ENCODE results near the gene SUCLG2. TPM values are rescaled to one million over a fixed set of nuclear protein-coding genes. Genes with fewer than 3 reads are reported as not detected.

Gene SUCLG2
- total RNA-seq, 1 donor from 2014 or later, result 36.3 TPM

GRCh38 chr3:67402873-67403272 is 251.5 kb downstream of the SUCLG2 start:
- peaks cover 43% of the 10 kb centered on the region for H3K36me3 Mint-ChIP-seq (ENCODE audit: low read depth)

GRCh38 chr3:67401921-67402320 is 252.5 kb downstream of the SUCLG2 start:
- no peak overlapping the region for H3K27ac Mint-ChIP-seq
- H3K9me3 Mint-ChIP-seq, result no peaks in the 10 kb centered on the region
- H3K36me3 Mint-ChIP-seq (ENCODE audit: low read depth), result peaks cover 48% of the 10 kb centered on the region
- DNase-seq (ENCODE audit: low spot score), result no peak
- no peaks in the 10 kb centered on the region for H3K4me1 Mint-ChIP-seq (ENCODE audit: low read depth)
- no peak overlapping the region for H3K4me3 Mint-ChIP-seq (ENCODE audit: low read depth)
- H3K27me3 Mint-ChIP-seq (ENCODE audit: low read depth), result no peaks in the 10 kb centered on the region
- intact Hi-C loops (cut with micrococcal nuclease), result no loop called here

More at GRCh38 chr3:67402873-67403272, 251.5 kb downstream of the SUCLG2 start:
- H3K4me1 Mint-ChIP-seq (ENCODE audit: low read depth), result no peaks in the 10 kb centered on the region
- no peaks in the 10 kb centered on the region for H3K27me3 Mint-ChIP-seq (ENCODE audit: low read depth)
- intact Hi-C loops (cut with micrococcal nuclease), result no loop called here
- no peak overlapping the region for H3K4me3 Mint-ChIP-seq (ENCODE audit: low read depth)
- H3K9me3 Mint-ChIP-seq, result no peaks in the 10 kb centered on the region
- no peak overlapping the region for H3K27ac Mint-ChIP-seq
- no peak for DNase-seq (ENCODE audit: low spot score)

GRCh38 chr3:67400476-67400875 is 253.9 kb downstream of the SUCLG2 start:
- H3K27me3 Mint-ChIP-seq (ENCODE audit: low read depth), result no peaks in the 10 kb centered on the region
- H3K4me1 Mint-ChIP-seq (ENCODE audit: low read depth), result no peaks in the 10 kb centered on the region
- H3K9me3 Mint-ChIP-seq, result no peaks in the 10 kb centered on the region
- no peak overlapping the region for H3K4me3 Mint-ChIP-seq (ENCODE audit: low read depth)
- intact Hi-C loops (cut with micrococcal nuclease), result no loop called here
- peaks cover 54% of the 10 kb centered on the region for H3K36me3 Mint-ChIP-seq (ENCODE audit: low read depth)
- no peak overlapping the region for H3K27ac Mint-ChIP-seq
- no peak for DNase-seq (ENCODE audit: low spot score)

GRCh38 chr3:67389176-67389575 is 265.2 kb downstream of the SUCLG2 start:
- Mint-ChIP-seq H3K4me1 (ENCODE audit: low read depth) (peaks cover 29% of the 10 kb centered on the region), H3K27ac (peak overlapping the region; percentile 6), H3K4me3 (ENCODE audit: low read depth) (no peak overlapping the region), H3K9me3 (peaks cover 17% of the 10 kb centered on the region), H3K27me3 (ENCODE audit: low read depth) (no peaks in the 10 kb centered on the region), H3K36me3 (ENCODE audit: low read depth) (peaks cover 47% of the 10 kb centered on the region)
- no peak for DNase-seq (ENCODE audit: low spot score)
- intact Hi-C loops (cut with micrococcal nuclease), result loop anchor here (1.0 to 10.0 kb wide), 3 partner anchors 213 to 1486 kb away; no protein-coding TSS in a partner anchor

GRCh38 chr3:67388738-67389137 is 265.7 kb downstream of the SUCLG2 start:
- Mint-ChIP-seq H3K27ac (peak overlapping the region; percentile 6), H3K36me3 (ENCODE audit: low read depth) (peaks cover 47% of the 10 kb centered on the region), H3K4me1 (ENCODE audit: low read depth) (peaks cover 29% of the 10 kb centered on the region), H3K9me3 (peaks cover 17% of the 10 kb centered on the region), H3K4me3 (ENCODE audit: low read depth) (no peak overlapping the region), H3K27me3 (ENCODE audit: low read depth) (no peaks in the 10 kb centered on the region)
- DNase-seq (ENCODE audit: low spot score), result no peak
- intact Hi-C loops (cut with micrococcal nuclease), result loop anchor here (1.0 to 10.0 kb wide), 4 partner anchors 214 to 1486 kb away; no protein-coding TSS in a partner anchor

GRCh38 chr3:67386451-67386850 is 268.0 kb downstream of the SUCLG2 start:
- Mint-ChIP-seq H3K4me3 (ENCODE audit: low read depth) (no peak overlapping the region), H3K36me3 (ENCODE audit: low read depth) (peaks cover 35% of the 10 kb centered on the region), H3K9me3 (peaks cover 14% of the 10 kb centered on the region), H3K27me3 (ENCODE audit: low read depth) (no peaks in the 10 kb centered on the region), H3K27ac (peak overlapping the region; percentile 42), H3K4me1 (ENCODE audit: low read depth) (peaks cover 28% of the 10 kb centered on the region)
- intact Hi-C loops (cut with micrococcal nuclease), result loop anchor here (5.0 to 10.0 kb wide), 2 partner anchors 216 to 1488 kb away; no protein-coding TSS in a partner anchor
- no peak for DNase-seq (ENCODE audit: low spot score)

GRCh38 chr3:67384760-67385397 is 269.5 kb downstream of the SUCLG2 start:
- Mint-ChIP-seq H3K4me1 (ENCODE audit: low read depth) (peaks cover 29% of the 10 kb centered on the region), H3K36me3 (ENCODE audit: low read depth) (peaks cover 30% of the 10 kb centered on the region), H3K4me3 (ENCODE audit: low read depth) (no peak overlapping the region), H3K9me3 (peaks cover 14% of the 10 kb centered on the region), H3K27me3 (ENCODE audit: low read depth) (no peaks in the 10 kb centered on the region), H3K27ac (no peak overlapping the region)
- intact Hi-C loops (cut with micrococcal nuclease), result loop anchor here (5.0 to 10.0 kb wide), 2 partner anchors 217 to 1490 kb away; no protein-coding TSS in a partner anchor
- peak; percentile 14 for DNase-seq (ENCODE audit: low spot score)

GRCh38 chr3:67384016-67384415 is 270.4 kb downstream of the SUCLG2 start:
- no peak for DNase-seq (ENCODE audit: low spot score)
- peaks cover 21% of the 10 kb centered on the region for H3K4me1 Mint-ChIP-seq (ENCODE audit: low read depth)
- H3K4me3 Mint-ChIP-seq (ENCODE audit: low read depth), result no peak overlapping the region
- peaks cover 28% of the 10 kb centered on the region for H3K36me3 Mint-ChIP-seq (ENCODE audit: low read depth)
- intact Hi-C loops (cut with micrococcal nuclease), result loop anchor here (10.0 kb wide), 1 partner anchor 1491 kb away; no protein-coding TSS in a partner anchor
- no peaks in the 10 kb centered on the region for H3K27me3 Mint-ChIP-seq (ENCODE audit: low read depth)
- peaks cover 14% of the 10 kb centered on the region for H3K9me3 Mint-ChIP-seq
- H3K27ac Mint-ChIP-seq, result no peak overlapping the region

- no peak overlapping the region for H3K27ac Mint-ChIP-seq
- H3K27me3 Mint-ChIP-seq (ENCODE audit: low read depth), result no peaks in the 10 kb centered on the region
- DNase-seq (ENCODE audit: low spot score), result no peak
- H3K4me1 Mint-ChIP-seq (ENCODE audit: low read depth), result peaks cover 16% of the 10 kb centered on the region
- no peak overlapping the region for H3K4me3 Mint-ChIP-seq (ENCODE audit: low read depth)
- H3K9me3 Mint-ChIP-seq, result peaks cover 9% of the 10 kb centered on the region
- peaks cover 23% of the 10 kb centered on the region for H3K36me3 Mint-ChIP-seq (ENCODE audit: low read depth)
- intact Hi-C loops (cut with micrococcal nuclease), result loop anchor here (10.0 kb wide), 1 partner anchor 1491 kb away; no protein-coding TSS in a partner anchor
Observed at GRCh38 chr3:67383379-67383778, 271.0 kb downstream of the SUCLG2 start.

- intact Hi-C loops (cut with micrococcal nuclease), result loop anchor here (1.0 to 10.0 kb wide), 2 partner anchors 408 to 1492 kb away; no protein-coding TSS in a partner anchor
- H3K36me3 Mint-ChIP-seq (ENCODE audit: low read depth), result peaks cover 17% of the 10 kb centered on the region
- no peaks in the 10 kb centered on the region for H3K27me3 Mint-ChIP-seq (ENCODE audit: low read depth)
- H3K4me1 Mint-ChIP-seq (ENCODE audit: low read depth), result peaks cover 16% of the 10 kb centered on the region
- H3K27ac Mint-ChIP-seq, result no peak overlapping the region
- H3K9me3 Mint-ChIP-seq, result peaks cover 9% of the 10 kb centered on the region
- no peak overlapping the region for H3K4me3 Mint-ChIP-seq (ENCODE audit: low read depth)
- DNase-seq (ENCODE audit: low spot score), result no peak
Observed at GRCh38 chr3:67382536-67382935, 271.9 kb downstream of the SUCLG2 start.

- Mint-ChIP-seq H3K27ac (no peak overlapping the region), H3K4me1 (ENCODE audit: low read depth) (peaks cover 13% of the 10 kb centered on the region), H3K27me3 (ENCODE audit: low read depth) (no peaks in the 10 kb centered on the region), H3K36me3 (ENCODE audit: low read depth) (peaks cover 16% of the 10 kb centered on the region), H3K9me3 (peaks cover 6% of the 10 kb centered on the region), H3K4me3 (ENCODE audit: low read depth) (no peak overlapping the region)
- intact Hi-C loops (cut with micrococcal nuclease), result loop anchor here (1.0 to 10.0 kb wide), 2 partner anchors 409 to 1493 kb away; no protein-coding TSS in a partner anchor
- no peak for DNase-seq (ENCODE audit: low spot score)
Observed at GRCh38 chr3:67381667-67382272, 272.6 kb downstream of the SUCLG2 start.

GRCh38 chr3:67380118-67380517 is 274.3 kb downstream of the SUCLG2 start:
- Mint-ChIP-seq H3K4me3 (ENCODE audit: low read depth) (no peak overlapping the region), H3K27ac (no peak overlapping the region), H3K27me3 (ENCODE audit: low read depth) (no peaks in the 10 kb centered on the region), H3K4me1 (ENCODE audit: low read depth) (peaks cover 7% of the 10 kb centered on the region), H3K9me3 (no peaks in the 10 kb centered on the region), H3K36me3 (ENCODE audit: low read depth) (peaks cover 20% of the 10 kb centered on the region)
- DNase-seq (ENCODE audit: low spot score), result no peak
- intact Hi-C loops (cut with micrococcal nuclease), result loop anchor here (10.0 kb wide), 1 partner anchor 1495 kb away; no protein-coding TSS in a partner anchor

GRCh38 chr3:67377299-67377698 is 277.1 kb downstream of the SUCLG2 start:
- no peak for DNase-seq (ENCODE audit: low spot score)
- Mint-ChIP-seq H3K9me3 (no peaks in the 10 kb centered on the region), H3K27ac (no peak overlapping the region), H3K4me3 (ENCODE audit: low read depth) (no peak overlapping the region), H3K27me3 (ENCODE audit: low read depth) (no peaks in the 10 kb centered on the region), H3K4me1 (ENCODE audit: low read depth) (peaks cover 2% of the 10 kb centered on the region), H3K36me3 (ENCODE audit: low read depth) (peaks cover 33% of the 10 kb centered on the region)
- intact Hi-C loops (cut with micrococcal nuclease), result no loop called here

Data from activated T-helper 2 cell treated with anti-CD3 and anti-CD28 coated beads, Interferon-gamma antibody, Interleukin-2, Interleukin-4, amounts not matched to agents 10 μg/mL and 5 μg/mL and 100 μg/mL, durations not matched to agents 14 hours and 24 hours and 36 hours (primary cell).